ENCODE results near the gene DLX4. TPM values are rescaled to one million over a fixed set of nuclear protein-coding genes. Genes with fewer than 3 reads are reported as not detected.

The DLX4 gene
- total and polyA plus RNA-seq, 2 of the 4 experiments (the other 2 are of a cell fraction): not detected

- Histone ChIP-seq H2BK5ac (ENCODE audit: low read depth, low read length, poor library complexity, severe bottlenecking) (no peak overlapping the region), H3K4me3 (ENCODE audit: insufficient read depth, low read depth, low read length) (no peak overlapping the region), H3K18ac (ENCODE audit: low read depth, low read length) (no peak overlapping the region), H3K9ac (ENCODE audit: low read depth, low read length) (no peak overlapping the region), H3K27me3 (ENCODE audit: control insufficient read depth, insufficient read depth, low read length) (peaks cover 98% of the 10 kb centered on the region), H3K56ac (ENCODE audit: extremely low read depth, insufficient read depth, low read length) (no peak overlapping the region), H3K9me1 (ENCODE audit: insufficient read depth, low read length) (no peaks in the 10 kb centered on the region), H2AK5ac (ENCODE audit: low read depth, low read length) (no peak overlapping the region), H3K4me1 (ENCODE audit: control insufficient read depth, insufficient read depth, low read length) (no peaks in the 10 kb centered on the region), H4K5ac (ENCODE audit: low read depth, low read length) (no peak overlapping the region), H3K4ac (ENCODE audit: low read depth, low read length) (no peak overlapping the region), H4K91ac (ENCODE audit: insufficient read depth, low read depth, low read length) (no peak overlapping the region), H3K23ac (ENCODE audit: low read depth, low read length) (no peak overlapping the region), H2BK120ac (ENCODE audit: low read depth, low read length) (no peak overlapping the region), H3K9me3 (ENCODE audit: control insufficient read depth, insufficient read depth, low read length) (peaks cover 14% of the 10 kb centered on the region), H2BK15ac (ENCODE audit: low read depth, low read length) (no peak overlapping the region), H3K36me3 (ENCODE audit: control insufficient read depth, insufficient read depth, low read length) (no peaks in the 10 kb centered on the region), H2AK9ac (replicated peaks; ENCODE audit: low read depth, low read length, poor library complexity) (no peak overlapping the region), H3K14ac (replicated peaks; ENCODE audit: low read depth, low read length) (no peak overlapping the region), H3K27ac (ENCODE audit: insufficient read depth, low read length) (no peak overlapping the region), H3K79me1 (ENCODE audit: low read depth in 1 of 2, low read length in 2 of 2) (no peaks in the 10 kb centered on the region), H2BK20ac (ENCODE audit: low read depth, low read length) (no peak overlapping the region), H4K8ac (ENCODE audit: low read depth in 2 of 2, low read length in 2 of 2) (no peak overlapping the region), H3K4me2 (ENCODE audit: low read depth, low read length) (no peak overlapping the region), H4K20me1 (ENCODE audit: insufficient read depth, low read length) (no peaks in the 10 kb centered on the region; the same call in none of the 2 replicates), H2AFZ (replicated peaks; ENCODE audit: low read length, poor library complexity) (no peak overlapping the region)
- TF ChIP-seq RFX5 (IDR thresholded peaks at IDR 0.05; ENCODE audit: low read depth, low read length): no peak
- no peak for TF ChIP-seq FOS (IDR thresholded peaks at IDR 0.05; ENCODE audit: low read depth, low read length)
- TF ChIP-seq MAZ (IDR thresholded peaks at IDR 0.05; ENCODE audit: borderline replicate concordance, low read depth, low read length): no peak
- no peak for TF ChIP-seq MXI1 (IDR thresholded peaks at IDR 0.05; ENCODE audit: borderline replicate concordance, low read depth, low read length)
- TF ChIP-seq MAFK (IDR thresholded peaks at IDR 0.05; ENCODE audit: low read depth, low read length): no peak
- no peak for TF ChIP-seq CTCF (conservative IDR thresholded peaks at IDR 0.05; ENCODE audit: low read depth, low read length)
- no peak for TF ChIP-seq RCOR1 (IDR thresholded peaks at IDR 0.05; ENCODE audit: insufficient replicate concordance, low read length)
- TF ChIP-seq CEBPB (IDR thresholded peaks at IDR 0.05; ENCODE audit: low read depth, low read length): no peak
- TF ChIP-seq SMC3 (IDR thresholded peaks at IDR 0.05; ENCODE audit: low read depth, low read length): no peak
- no peak for TF ChIP-seq USF2 (IDR thresholded peaks at IDR 0.05; ENCODE audit: low read depth, low read length)
- TF ChIP-seq NFE2L2 (IDR thresholded peaks at IDR 0.05; ENCODE audit: low read depth, low read length): no peak
- no peak for TF ChIP-seq BHLHE40 (IDR thresholded peaks at IDR 0.05; ENCODE audit: low read depth, low read length)
- TF ChIP-seq CHD1 (IDR thresholded peaks at IDR 0.05; ENCODE audit: low read depth, low read length): no peak
- no peak for TF ChIP-seq RAD21 (IDR thresholded peaks at IDR 0.05; ENCODE audit: low read length)
- TF ChIP-seq ELK1 (IDR thresholded peaks at IDR 0.05; ENCODE audit: borderline replicate concordance, low read depth, low read length): no peak
- TF ChIP-seq POLR2A (IDR thresholded peaks at IDR 0.05; ENCODE audit: low read depth, low read length): no peak
- 11% methylated on average over 24 of the region's 35 CpGs; no CpG with 5 or more reads in 1 of the 2 experiments for WGBS, 2 experiments (ENCODE audit: extremely low coverage in 2 of 2, insufficient read length in 1 of 2)
- no peak for DNase-seq
- ChIA-PET POLR2A (ENCODE audit: unreplicated experiment) (no interaction called here), CTCF (no interaction called here)
- no peak for ATAC-seq (ENCODE audit: low read depth)
- intact Hi-C loops (cut with micrococcal nuclease) (no loop called here), in situ Hi-C loops (cut with MboI; ENCODE audit: low sequenced_read_pairs) (no loop called here), dilution Hi-C loops (cut with HindIII; ENCODE audit: low sequenced_read_pairs, unreplicated experiment) (no loop called here)
- BruUV-seq (replicated peaks): no TSS peak
These were observed 2.3 kb downstream of the DLX4 start for GRCh38 chr17:49971199-49971847.

Data from IMR-90 (cell line).